Gastroesophageal sphincter (tissue), 3 donors: ENCODE data around the gene GCC2.

ENCODE experiments used
- EP300 ChIP-seq: sonication (generic); formaldehyde crosslinking; IDR thresholded peaks from one replicate; pipeline ENCODE4 v1.6.1; 2017; ENCODE audit warnings: antibody characterized with exemption, mild to moderate bottlenecking
- POLR2A ChIP-seq, 2 donors: fragments of 450-650 bp; IDR thresholded peaks; one replicate each; pipeline ENCODE4 v1.6.1; 2017; ENCODE audit warnings: antibody characterized with exemption in 2 of 2, mild to moderate bottlenecking in 2 of 2, moderate library complexity in 1 of 2
- POLR2AphosphoS5 ChIP-seq: sonication (generic); formaldehyde crosslinking; IDR thresholded peaks from one replicate; pipeline ENCODE4 v1.6.1; 2017; ENCODE audit warnings: antibody characterized with exemption
- TF ChIP-seq, protein P1 (sequence below), 4 experiments: fragments of 200-600 bp in 2 of 4; fragments of 450-650 bp in 2 of 4; sonication (generic) in 1 of 4; IDR thresholded peaks; one replicate each; pipeline ENCODE4 v1.5.1; 2017 to 2019; ENCODE audit warnings: antibody characterized with exemption in 4 of 4, mild to moderate bottlenecking in 2 of 4, moderate library complexity in 2 of 4

DNA sequence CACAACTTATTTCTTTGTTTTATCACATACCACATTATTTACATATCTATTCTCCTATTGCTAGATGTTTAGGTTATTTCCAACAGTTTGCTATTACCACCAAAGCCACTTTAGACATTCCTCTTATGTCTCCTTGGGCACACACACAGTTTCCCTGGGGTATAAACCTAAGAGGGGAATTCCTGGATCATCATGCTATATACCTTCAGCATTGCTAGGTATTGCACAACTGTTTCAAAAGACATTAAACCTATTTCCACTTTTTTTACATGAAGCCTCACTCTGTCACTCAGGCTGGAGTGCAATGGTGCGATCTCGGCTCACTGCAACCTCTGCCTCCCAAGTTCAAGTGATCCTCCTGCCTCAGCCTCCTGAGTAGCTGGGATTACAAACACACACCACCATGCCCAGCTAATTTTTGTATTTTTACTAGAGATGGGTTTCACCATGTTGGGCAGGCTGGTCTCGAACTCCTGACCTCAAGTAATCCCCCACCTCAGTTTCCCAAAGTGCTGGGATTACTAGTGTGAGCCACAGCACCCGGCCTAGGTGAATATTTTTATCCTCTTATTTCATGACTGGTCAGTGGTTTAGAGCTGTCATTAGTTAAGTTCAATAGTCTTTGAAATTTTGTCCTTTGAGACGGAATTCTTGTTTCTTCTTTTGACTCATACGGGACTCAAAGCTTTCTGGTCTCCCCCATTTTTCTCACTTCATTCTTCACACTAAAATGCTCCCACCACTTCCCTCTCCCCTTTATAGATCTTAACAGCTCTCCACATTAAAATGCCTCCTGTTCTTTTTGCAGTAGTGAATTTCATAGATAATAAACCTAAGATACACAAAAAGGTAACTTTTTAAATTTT lies 40.9 kb upstream of the GCC2 start:
- TF ChIP-seq, protein P1, sequence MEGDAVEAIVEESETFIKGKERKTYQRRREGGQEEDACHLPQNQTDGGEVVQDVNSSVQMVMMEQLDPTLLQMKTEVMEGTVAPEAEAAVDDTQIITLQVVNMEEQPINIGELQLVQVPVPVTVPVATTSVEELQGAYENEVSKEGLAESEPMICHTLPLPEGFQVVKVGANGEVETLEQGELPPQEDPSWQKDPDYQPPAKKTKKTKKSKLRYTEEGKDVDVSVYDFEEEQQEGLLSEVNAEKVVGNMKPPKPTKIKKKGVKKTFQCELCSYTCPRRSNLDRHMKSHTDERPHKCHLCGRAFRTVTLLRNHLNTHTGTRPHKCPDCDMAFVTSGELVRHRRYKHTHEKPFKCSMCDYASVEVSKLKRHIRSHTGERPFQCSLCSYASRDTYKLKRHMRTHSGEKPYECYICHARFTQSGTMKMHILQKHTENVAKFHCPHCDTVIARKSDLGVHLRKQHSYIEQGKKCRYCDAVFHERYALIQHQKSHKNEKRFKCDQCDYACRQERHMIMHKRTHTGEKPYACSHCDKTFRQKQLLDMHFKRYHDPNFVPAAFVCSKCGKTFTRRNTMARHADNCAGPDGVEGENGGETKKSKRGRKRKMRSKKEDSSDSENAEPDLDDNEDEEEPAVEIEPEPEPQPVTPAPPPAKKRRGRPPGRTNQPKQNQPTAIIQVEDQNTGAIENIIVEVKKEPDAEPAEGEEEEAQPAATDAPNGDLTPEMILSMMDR (IDR thresholded peaks at IDR 0.05): no peak
- no peak for TF ChIP-seq POLR2A (IDR thresholded peaks at IDR 0.05)
- no peak for TF ChIP-seq EP300
- no peak for TF ChIP-seq POLR2AphosphoS5
